ENCODE data around the gene ASIC1.

ASIC1 gene

GRCh38 chr12:50041062-50041860 is 16.1 kb upstream of the ASIC1 start:
- DNase-seq = no peak

DNA sequence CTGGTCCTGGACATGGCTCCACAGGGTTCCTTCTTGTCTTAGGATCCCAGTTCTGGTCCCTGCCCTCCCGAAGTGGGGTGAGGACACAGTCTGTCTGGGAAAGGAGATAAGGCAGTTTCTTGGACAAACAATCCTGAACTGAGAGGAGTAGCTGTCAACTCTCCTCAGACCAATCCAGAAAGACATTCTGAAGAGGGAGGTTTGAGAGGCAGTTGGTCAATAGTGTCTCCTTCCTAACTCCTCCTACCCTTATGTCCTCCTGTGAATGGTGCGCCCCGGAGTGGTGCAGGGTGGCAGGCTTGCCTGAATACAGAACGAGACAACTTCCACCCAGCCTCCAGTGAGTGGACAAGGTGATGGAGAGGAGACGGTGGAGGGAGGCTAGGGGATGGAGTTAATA is 15.4 kb upstream of the ASIC1 start:
- DNase-seq = no peak

GRCh38 chr12:50042693-50043092 is 14.7 kb upstream of the ASIC1 start:
- DNase-seq = no peak

DNA sequence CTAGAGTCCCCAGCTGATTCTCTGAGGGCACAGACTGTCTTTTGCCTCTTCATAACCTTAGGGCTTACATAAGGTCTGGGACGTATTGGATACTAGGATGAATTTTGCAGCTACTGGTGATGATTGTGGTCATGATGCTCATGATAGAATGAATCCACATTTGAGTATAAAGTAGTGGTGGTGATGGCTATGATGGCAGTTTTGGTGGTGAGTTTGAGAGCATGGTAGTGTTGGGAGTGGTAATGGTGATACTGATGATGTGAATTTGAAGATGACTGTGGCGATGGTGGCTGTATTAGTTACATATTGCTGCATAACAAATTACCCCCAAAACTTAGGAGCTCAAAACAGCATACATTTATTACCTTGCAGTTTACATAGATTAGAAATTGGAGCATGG is 14.1 kb upstream of the ASIC1 start:
- no peak for DNase-seq

GRCh38 chr12:50043854-50044253 is 13.5 kb upstream of the ASIC1 start:
- DNase-seq = no peak

DNA sequence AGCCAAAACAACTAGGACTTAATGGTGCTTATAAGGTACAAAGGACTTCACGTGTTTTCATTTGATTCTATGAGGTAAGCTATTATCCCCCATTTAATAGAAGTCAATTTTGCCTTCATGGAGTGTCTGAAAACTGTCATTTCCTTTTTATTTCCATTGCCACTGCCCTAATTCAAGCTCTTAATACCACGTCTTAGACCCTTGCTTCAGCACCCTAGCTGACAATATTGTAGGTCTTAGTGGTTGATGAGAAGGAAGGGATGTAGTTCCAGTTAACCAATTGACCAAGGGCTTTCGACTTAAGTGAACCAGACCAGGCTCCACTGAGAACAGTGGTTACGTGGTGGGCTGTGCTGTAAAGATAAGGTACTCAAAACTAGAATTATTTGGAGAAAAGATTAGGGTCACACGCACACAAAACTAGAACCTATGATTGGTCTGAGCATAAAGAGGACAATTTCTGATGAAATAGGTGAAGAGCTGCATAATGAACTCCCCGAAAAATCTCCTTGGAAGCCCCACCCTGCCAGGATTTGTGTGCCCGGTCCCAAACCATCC is 9.6 kb upstream of the ASIC1 start:
- no peak for DNase-seq

GRCh38 chr12:50049254-50050118 is 7.9 kb upstream of the ASIC1 start:
- DNase-seq = no peak

DNA sequence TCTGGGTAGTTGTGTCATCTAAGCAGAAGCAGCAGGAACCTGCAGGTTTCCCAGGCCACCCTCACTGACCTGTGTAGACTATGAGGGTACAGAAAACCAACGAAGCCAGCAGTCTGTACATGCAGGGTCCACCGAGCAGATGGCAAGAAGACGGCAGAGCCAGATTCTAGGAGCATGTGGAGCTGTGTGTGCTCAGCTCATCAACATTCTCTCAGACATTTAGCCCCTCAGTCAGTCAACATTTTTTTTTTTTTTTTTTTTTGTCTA is 7.3 kb upstream of the ASIC1 start:
- DNase-seq = no peak

GRCh38 chr12:50050410-50051098 is 6.8 kb upstream of the ASIC1 start:
- no peak for DNase-seq

DNA sequence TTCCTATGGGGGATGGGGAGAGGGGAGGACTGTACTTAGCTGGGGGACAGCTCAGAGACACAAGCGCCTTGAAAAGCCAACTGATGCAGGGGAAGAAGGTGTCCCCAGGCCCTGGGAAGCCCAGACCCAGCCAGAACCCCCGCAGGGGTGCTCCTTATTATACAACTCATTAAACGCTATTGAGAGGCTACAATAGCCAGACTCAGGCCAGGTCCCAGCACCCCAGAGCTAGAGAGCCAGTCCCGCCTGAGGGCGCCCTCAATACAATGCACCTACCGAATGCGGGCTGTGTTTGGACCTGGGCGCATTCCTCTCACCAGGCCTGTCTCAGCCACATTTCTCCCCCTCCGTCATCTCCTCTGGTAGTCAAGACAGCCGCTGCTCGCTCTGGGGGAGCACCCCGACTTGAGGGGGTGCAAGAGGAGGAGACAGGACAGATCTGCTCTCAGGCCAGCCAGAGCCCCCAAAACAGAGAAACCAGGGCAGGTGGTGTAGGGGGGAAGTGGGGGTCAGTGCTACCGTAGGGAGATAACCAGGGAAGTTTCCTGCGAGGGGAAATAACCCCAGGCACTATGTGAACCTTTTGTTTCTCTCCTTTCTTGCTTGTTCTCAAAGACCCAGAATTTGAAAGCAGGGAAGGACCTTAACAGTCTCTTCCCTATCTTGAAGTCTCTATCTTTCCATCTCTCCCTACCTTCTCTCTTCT is 6.1 kb upstream of the ASIC1 start:
- DNase-seq = no peak

DNA sequence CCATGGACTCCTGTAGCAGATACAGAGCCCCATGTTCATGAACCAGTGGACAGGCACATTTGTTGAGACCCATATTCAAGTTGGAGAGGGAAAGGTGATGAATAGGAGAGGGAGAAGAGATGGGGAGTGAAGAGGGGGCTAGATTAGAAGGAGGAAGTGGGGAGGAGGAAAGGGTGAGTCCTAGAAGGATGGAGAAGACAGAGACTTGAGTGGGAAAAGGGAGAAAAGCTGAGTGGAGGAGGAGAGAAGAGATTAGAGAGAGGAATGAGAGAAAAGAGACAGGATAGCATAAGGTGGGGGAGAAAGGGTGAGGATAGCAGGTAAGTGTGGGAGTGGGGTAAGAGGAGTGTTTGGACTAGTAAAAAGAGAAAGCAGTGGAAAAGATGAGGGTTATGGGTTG is 4.9 kb upstream of the ASIC1 start:
- DNase-seq = no peak

- DNase-seq = no peak
Observed at GRCh38 chr12:50052964-50053363, 4.4 kb upstream of the ASIC1 start.

DNA sequence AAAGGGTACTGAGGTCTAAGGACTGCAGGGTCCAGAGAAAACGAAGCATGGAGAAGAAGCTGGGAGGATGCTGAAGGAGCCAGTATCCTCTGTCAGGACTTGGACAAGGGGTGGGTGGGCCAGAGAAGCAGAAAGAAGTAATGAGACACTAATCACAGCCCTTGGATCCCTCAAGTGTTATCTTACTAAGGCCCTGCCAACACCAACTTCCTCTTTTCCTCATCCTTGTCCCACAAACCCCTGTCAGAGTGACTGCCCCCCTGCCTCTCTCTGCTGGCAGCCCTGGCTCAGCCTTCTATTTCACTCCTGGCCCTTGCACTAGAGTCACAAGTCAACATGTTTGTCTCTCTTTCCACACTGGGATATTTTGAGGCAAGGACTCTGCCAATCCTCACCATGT is 3.8 kb upstream of the ASIC1 start:
- DNase-seq = no peak

GRCh38 chr12:50055831-50056638 is 1.4 kb upstream of the ASIC1 start:
- DNase-seq = no peak

DNA sequence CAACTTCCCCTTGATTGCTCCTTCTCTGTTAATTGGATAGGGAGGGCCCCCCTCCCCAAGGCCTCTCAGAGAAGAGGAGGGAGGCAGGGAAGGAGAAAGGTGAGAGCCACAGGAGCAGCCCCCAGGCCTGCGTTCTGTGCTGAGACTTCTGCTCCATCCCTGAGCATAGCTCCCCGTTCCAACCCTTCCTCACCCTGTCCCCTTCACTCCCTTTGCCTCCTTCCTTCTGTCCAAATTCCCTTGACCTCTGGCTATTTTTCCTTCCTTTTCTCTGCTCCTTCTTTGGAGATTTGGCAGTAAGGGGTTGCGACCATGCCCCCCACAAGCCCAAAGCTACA is 788 bp upstream of the ASIC1 start:
- no peak for DNase-seq

DNA sequence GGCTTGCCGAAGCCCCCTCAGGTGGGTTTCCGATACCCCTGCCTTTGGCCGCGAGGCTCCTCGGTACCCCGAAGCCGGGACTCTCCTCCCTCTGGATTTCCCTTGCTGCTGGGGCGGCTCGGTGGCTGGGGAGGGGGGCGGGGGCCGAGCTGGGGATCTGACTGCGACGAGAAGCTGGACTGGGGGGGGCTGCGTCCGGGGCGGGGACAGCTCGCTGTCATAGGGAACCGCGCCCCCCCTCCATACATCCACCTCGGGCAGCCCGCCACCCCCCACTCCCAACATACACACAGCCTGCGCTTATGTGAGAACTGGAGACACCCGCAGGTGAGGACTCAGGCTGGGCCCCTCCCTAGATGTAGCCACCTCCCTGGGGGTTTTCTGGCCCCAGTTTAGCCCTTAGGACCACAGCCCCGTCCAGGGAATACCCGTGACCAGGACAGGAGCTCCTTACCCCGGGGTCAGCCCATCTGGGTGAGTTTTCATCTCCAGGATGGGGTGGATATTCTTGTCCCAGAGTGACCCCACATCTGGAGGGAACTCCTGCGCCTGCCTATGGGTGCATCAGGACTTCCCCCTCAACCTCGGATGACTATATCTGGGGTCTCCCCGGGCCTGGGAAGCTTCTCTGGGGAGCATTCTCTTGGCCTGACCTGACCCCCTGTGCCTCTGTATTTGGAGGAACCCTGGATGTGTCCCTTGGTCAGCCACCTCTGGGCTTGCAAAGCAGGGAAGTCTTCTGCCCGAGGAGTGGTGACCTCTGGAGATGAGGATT is 687 bp downstream of the ASIC1 start:
- DNase-seq = no peak

GRCh38 chr12:50058743-50059312 is 1.4 kb downstream of the ASIC1 start:
- no peak for DNase-seq

DNA sequence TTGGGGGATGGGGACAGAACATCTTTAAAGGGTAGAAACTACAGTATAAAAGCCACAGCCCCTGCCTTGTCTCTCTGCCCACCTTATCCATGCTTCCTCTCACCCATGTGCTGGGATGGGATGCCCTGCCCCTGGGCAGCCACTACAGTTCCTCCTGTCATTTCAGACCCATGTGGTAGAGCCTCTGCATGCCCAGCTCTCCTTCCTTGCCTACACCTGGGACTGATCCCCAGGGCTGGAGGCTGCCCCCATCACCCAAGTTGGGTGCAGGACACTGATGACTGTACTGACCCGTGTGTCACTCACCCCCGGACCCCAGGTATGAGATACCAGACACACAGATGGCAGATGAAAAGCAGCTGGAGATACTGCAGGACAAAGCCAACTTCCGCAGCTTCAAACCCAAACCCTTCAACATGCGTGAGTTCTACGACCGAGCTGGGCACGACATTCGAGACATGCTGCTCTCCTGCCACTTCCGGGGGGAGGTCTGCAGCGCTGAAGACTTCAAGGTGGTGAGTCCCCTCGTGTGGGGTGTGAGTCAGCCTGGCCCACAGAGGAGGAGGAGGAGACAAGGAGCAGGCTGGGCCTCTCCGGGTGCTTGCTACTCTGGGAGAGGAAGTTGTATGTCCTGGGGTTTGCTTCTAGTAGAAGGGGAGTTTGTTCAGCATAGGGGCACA is 2.2 kb downstream of the ASIC1 start:
- DNase-seq = no peak

- no peak for DNase-seq
Observed at GRCh38 chr12:50060120-50060468, 2.7 kb downstream of the ASIC1 start.

DNA sequence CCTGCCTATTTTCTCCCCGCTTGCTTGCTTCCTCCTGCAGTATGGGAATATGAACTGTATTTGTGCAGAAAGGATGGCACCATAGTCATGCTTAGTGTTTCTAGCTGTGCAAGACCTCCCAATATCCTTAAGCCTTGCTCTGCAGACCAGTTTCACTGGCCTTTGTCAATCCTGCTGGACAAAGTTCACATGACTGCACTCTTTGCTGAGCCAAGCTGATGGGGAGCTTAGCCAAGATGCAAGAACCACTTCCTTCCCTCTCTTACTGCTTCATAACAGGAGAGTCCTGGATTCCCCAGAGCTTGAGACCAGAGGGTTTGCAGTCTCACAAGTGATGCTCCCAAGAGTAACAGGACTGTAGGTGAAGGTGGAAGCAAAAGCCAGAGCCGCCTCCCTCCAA is 3.8 kb downstream of the ASIC1 start:
- no peak for DNase-seq

All from DMS153 (cell line).